Measurements from ENCODE around the gene PRUNE2. TPM values are rescaled to one million over a fixed set of nuclear protein-coding genes. Genes with fewer than 3 reads are reported as not detected.

The PRUNE2 gene
- total RNA-seq, 1 experiment from 2014 or later: 0.59 TPM

DNA sequence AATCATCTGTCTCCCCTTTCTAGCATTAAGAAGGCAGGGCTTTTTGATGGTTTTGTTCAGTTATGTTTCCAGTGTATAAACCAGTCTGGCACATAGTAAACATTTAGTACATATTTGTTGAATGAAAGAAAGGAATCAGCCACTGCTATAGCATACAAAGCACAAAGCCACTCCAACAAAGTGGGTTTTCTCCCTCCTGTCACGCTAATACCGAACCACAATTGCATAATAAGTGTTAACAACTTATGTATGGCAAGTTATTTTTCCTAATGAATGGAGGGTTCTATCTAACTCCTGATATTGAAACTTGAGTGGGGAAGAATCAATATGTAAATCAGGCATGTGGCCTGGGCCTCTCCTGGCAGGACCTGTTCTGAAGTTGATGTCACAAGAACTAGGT is 53.9 kb downstream of the PRUNE2 start:
- no peaks in the 10 kb centered on the region for H3K9me3 ChIP-seq (ENCODE audit: control insufficient read depth in 1 of 2, insufficient read depth in 1 of 2, low read depth in 1 of 2, low read length in 2 of 2)
- H3K9ac ChIP-seq (ENCODE audit: low read length): no peak overlapping the region
- RAD21 ChIA-PET (ENCODE audit: low non-redundant PET in 1 of 2, low total read pairs in 2 of 2, uncharacterized antibody in 2 of 2, unreplicated experiment in 2 of 2): no interaction called here
- H3K4me3 ChIP-seq (replicated peaks in 1 of 2; ENCODE audit: low read depth in 1 of 2, low read length in 2 of 2): no peak overlapping the region
- no peaks in the 10 kb centered on the region for H4K20me1 ChIP-seq (ENCODE audit: insufficient read depth)
- no peak overlapping the region for H3K4me2 ChIP-seq (ENCODE audit: low read length)
- no peak for TF ChIP-seq SP1 (IDR thresholded peaks at IDR 0.05; ENCODE audit: low read depth)
- TF ChIP-seq SRF (IDR thresholded peaks at IDR 0.05; ENCODE audit: low read depth): no peak
- no peak for TF ChIP-seq ELF1 (IDR thresholded peaks at IDR 0.05; ENCODE audit: borderline replicate concordance, low read depth)
- TF ChIP-seq, protein P1, sequence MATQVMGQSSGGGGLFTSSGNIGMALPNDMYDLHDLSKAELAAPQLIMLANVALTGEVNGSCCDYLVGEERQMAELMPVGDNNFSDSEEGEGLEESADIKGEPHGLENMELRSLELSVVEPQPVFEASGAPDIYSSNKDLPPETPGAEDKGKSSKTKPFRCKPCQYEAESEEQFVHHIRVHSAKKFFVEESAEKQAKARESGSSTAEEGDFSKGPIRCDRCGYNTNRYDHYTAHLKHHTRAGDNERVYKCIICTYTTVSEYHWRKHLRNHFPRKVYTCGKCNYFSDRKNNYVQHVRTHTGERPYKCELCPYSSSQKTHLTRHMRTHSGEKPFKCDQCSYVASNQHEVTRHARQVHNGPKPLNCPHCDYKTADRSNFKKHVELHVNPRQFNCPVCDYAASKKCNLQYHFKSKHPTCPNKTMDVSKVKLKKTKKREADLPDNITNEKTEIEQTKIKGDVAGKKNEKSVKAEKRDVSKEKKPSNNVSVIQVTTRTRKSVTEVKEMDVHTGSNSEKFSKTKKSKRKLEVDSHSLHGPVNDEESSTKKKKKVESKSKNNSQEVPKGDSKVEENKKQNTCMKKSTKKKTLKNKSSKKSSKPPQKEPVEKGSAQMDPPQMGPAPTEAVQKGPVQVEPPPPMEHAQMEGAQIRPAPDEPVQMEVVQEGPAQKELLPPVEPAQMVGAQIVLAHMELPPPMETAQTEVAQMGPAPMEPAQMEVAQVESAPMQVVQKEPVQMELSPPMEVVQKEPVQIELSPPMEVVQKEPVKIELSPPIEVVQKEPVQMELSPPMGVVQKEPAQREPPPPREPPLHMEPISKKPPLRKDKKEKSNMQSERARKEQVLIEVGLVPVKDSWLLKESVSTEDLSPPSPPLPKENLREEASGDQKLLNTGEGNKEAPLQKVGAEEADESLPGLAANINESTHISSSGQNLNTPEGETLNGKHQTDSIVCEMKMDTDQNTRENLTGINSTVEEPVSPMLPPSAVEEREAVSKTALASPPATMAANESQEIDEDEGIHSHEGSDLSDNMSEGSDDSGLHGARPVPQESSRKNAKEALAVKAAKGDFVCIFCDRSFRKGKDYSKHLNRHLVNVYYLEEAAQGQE (IDR thresholded peaks at IDR 0.05; ENCODE audit: low read depth): no peak
- POLR2A ChIA-PET: no interaction called here
- H3K36me3 ChIP-seq (ENCODE audit: control insufficient read depth in 1 of 2, insufficient read depth in 2 of 2, low read length in 2 of 2): no peaks in the 10 kb centered on the region
- DNase-seq (ENCODE audit: low read depth, low spot score): no peak
- H3K4me1 ChIP-seq (ENCODE audit: control insufficient read depth in 1 of 2, insufficient read depth in 2 of 2, low read length in 2 of 2): no peaks in the 10 kb centered on the region
- H3K79me2 ChIP-seq (ENCODE audit: insufficient read depth, low read length): no peaks in the 10 kb centered on the region
- CTCF ChIA-PET: no interaction called here
- no peaks in the 10 kb centered on the region for H3K27me3 ChIP-seq (ENCODE audit: insufficient read depth, low read length)
- no peak overlapping the region for H3K27ac ChIP-seq (ENCODE audit: low read depth, low read length)
- no peak overlapping the region for H2AFZ ChIP-seq (ENCODE audit: low read depth, low read length, poor library complexity, severe bottlenecking)
- no peak for ATAC-seq
- no peaks in the 10 kb centered on the region for H3K9me2 ChIP-seq (ENCODE audit: insufficient read depth)
- intact Hi-C loops (cut with micrococcal nuclease): no loop called here
- no TSS peak for BruUV-seq (replicated peaks)

DNA sequence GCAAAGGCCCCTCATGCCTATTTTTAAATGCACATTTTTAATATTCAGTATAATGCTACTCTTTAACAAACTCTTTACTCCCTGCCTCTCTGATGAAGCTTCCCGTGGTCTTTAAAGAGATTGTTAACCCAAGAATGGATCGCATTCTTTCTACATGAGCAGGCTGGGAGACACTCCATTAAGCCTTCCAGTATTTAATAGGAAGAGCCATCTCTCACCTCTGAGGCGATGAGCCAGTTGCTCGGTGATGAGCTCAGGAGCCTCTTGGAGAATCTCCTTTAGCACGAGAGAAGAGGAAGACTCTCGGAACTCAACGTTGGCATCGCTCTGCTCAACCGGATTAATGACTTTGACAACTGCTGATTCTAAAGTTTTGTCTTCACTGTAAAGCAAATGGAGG is 59.6 kb downstream of the PRUNE2 start:
- ATAC-seq: no peak
- Histone ChIP-seq H3K4me3 (replicated peaks in 1 of 2; ENCODE audit: low read depth in 1 of 2, low read length in 2 of 2) (no peak overlapping the region), H4K20me1 (ENCODE audit: insufficient read depth) (no peaks in the 10 kb centered on the region), H3K9me2 (ENCODE audit: insufficient read depth) (no peaks in the 10 kb centered on the region), H3K4me2 (ENCODE audit: low read length) (no peak overlapping the region), H3K9me3 (ENCODE audit: control insufficient read depth in 1 of 2, insufficient read depth in 1 of 2, low read depth in 1 of 2, low read length in 2 of 2) (no peaks in the 10 kb centered on the region), H3K36me3 (ENCODE audit: control insufficient read depth in 1 of 2, insufficient read depth in 2 of 2, low read length in 2 of 2) (no peaks in the 10 kb centered on the region), H3K4me1 (ENCODE audit: control insufficient read depth in 1 of 2, insufficient read depth in 2 of 2, low read length in 2 of 2) (no peaks in the 10 kb centered on the region), H3K27me3 (ENCODE audit: insufficient read depth, low read length) (no peaks in the 10 kb centered on the region), H3K79me2 (ENCODE audit: insufficient read depth, low read length) (no peaks in the 10 kb centered on the region), H3K27ac (ENCODE audit: low read depth, low read length) (no peak overlapping the region), H3K9ac (ENCODE audit: low read length) (no peak overlapping the region), H2AFZ (ENCODE audit: low read depth, low read length, poor library complexity, severe bottlenecking) (no peak overlapping the region)
- TF ChIP-seq POLR2AphosphoS5 (IDR thresholded peaks at IDR 0.05; ENCODE audit: low read depth, low read length) (no peak), FOSL1 (IDR thresholded peaks at IDR 0.05; ENCODE audit: low read depth) (no peak)
- DNase-seq (ENCODE audit: low read depth, low spot score): no peak
- ChIA-PET CTCF (no interaction called here), POLR2A (no interaction called here), RAD21 (ENCODE audit: low non-redundant PET in 1 of 2, low total read pairs in 2 of 2, uncharacterized antibody in 2 of 2, unreplicated experiment in 2 of 2) (no interaction called here)
- intact Hi-C loops (cut with micrococcal nuclease): no loop called here
- no TSS peak for BruUV-seq (replicated peaks)

All from HCT116 (cell line).